ENCODE measurements around the gene FAM174C.
A peak's percentile ranks its signal among the peaks of the same experiment; 100 is the strongest.

The FAM174C gene

DNA sequence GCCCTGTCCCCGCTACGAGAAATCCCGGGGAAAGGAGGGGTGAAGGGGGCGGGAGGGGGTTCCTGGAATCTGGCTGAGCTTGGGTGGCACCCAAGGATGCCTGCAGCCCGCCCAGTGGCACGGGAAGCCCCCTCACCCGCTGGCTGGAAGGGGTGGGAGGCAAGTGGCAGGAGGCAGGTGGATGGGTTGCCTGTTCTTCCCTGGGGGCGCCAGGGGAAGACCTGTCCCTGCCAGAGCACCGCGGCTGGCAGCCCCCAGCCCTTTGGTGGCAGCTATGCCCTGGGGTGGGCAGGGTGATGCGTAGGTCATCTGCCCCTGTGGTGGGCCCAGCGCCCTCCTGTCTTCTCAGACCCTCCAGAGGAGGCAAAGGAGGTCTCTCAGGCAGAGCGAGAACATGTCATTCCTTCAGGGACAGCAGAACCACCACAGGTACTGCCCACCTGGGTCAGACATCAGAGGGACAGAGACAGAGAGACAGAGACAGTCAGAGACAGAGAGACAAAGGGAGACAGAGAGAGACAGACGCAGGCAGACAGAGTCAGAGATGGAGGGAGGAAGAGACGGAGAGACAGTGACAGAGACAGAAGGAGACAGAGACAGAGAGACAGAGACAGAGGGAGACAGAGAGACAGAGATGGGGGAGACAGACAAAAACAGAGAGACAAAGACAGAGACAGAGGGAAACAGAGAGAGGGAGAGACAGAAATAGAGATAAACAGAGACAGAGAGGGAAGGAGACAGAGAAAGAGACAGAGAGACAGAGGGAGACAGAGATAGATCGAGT, 47.1 kb downstream of the FAM174C start:
- Histone ChIP-seq H3K27me3 (replicated peaks in 2 of 5; ENCODE audit: control insufficient read depth in 4 of 5, insufficient read depth in 5 of 5, low read length in 4 of 5) (peaks cover 5 to 47% (median 23%) of the 10 kb centered on the region in 5 experiments), H3K4me3 (ENCODE audit: control insufficient read depth in 1 of 7, extremely low read depth in 1 of 7, insufficient read depth in 4 of 7, low read depth in 2 of 7, low read length in 6 of 7) (no peak overlapping the region), H3K4me1 (ENCODE audit: control extremely low read depth in 1 of 4, control insufficient read depth in 4 of 4, insufficient read depth in 4 of 4, low read length in 3 of 4) (peaks cover 0 to 12% (median 10%) of the 10 kb centered on the region in 4 experiments), H3K9me3 (ENCODE audit: control extremely low read depth in 1 of 5, control insufficient read depth in 4 of 5, insufficient read depth in 2 of 5, low read depth in 1 of 5, low read length in 4 of 5) (no peaks in the 10 kb centered on the region), H3K27ac (ENCODE audit: insufficient read depth in 1 of 2, low read depth in 1 of 2, low read length in 2 of 2, poor library complexity in 1 of 2, severe bottlenecking in 2 of 2) (no peak overlapping the region), H3K36me3 (ENCODE audit: control insufficient read depth in 4 of 4, insufficient read depth in 4 of 4, low read length in 3 of 4) (no peaks in the 10 kb centered on the region)
- WGBS (ENCODE audit: insufficient coverage) = 97% methylated on average over 13 of the region's 16 CpGs
- CTCF ChIA-PET = no interaction called here
- POLR2A ChIA-PET = no interaction called here
- no peak for DNase-seq

- WGBS (ENCODE audit: insufficient coverage) = 86% methylated on average over 10 of the region's 12 CpGs
- H3K27me3 ChIP-seq (replicated peaks in 2 of 5; ENCODE audit: control insufficient read depth in 4 of 5, insufficient read depth in 5 of 5, low read length in 4 of 5) = peaks cover 0 to 29% (median 16%) of the 10 kb centered on the region in 5 experiments
- H3K36me3 ChIP-seq (ENCODE audit: control insufficient read depth in 4 of 4, insufficient read depth in 4 of 4, low read length in 3 of 4) = no peaks in the 10 kb centered on the region
- H3K4me3 ChIP-seq (ENCODE audit: control insufficient read depth in 1 of 7, extremely low read depth in 1 of 7, insufficient read depth in 4 of 7, low read depth in 2 of 7, low read length in 6 of 7) = peak overlapping the region in 3 of 7 experiments; percentile 48 to 74 (median 62)
- POLR2A ChIA-PET = interaction anchor here (0.6 kb wide), 1 partner anchor 9 kb away, joined by 3 read pairs; no protein-coding TSS in a partner anchor
- H3K27ac ChIP-seq (ENCODE audit: insufficient read depth in 1 of 2, low read depth in 1 of 2, low read length in 2 of 2, poor library complexity in 1 of 2, severe bottlenecking in 2 of 2) = no peak overlapping the region
- DNase-seq = no peak
- H3K9me3 ChIP-seq (ENCODE audit: control extremely low read depth in 1 of 5, control insufficient read depth in 4 of 5, insufficient read depth in 2 of 5, low read depth in 1 of 5, low read length in 4 of 5) = no peaks in the 10 kb centered on the region
- H3K4me1 ChIP-seq (ENCODE audit: control extremely low read depth in 1 of 4, control insufficient read depth in 4 of 4, insufficient read depth in 4 of 4, low read length in 3 of 4) = peaks cover 0 to 12% (median 10%) of the 10 kb centered on the region in 4 experiments
- CTCF ChIA-PET = interaction anchor here (1.2 kb wide), 1 partner anchor 9 kb away, joined by 5 read pairs; no protein-coding TSS in a partner anchor
Measured at GRCh38 chr19:1324249-1324805, 49.0 kb downstream of the FAM174C start.

- POLR2A ChIA-PET = interaction anchor here (0.6 kb wide), 1 partner anchor 9 kb away, joined by 3 read pairs; no protein-coding TSS in a partner anchor
- Histone ChIP-seq H3K27me3 (replicated peaks in 2 of 5; ENCODE audit: control insufficient read depth in 4 of 5, insufficient read depth in 5 of 5, low read length in 4 of 5) (peaks cover 0 to 29% (median 16%) of the 10 kb centered on the region in 5 experiments), H3K36me3 (ENCODE audit: control insufficient read depth in 4 of 4, insufficient read depth in 4 of 4, low read length in 3 of 4) (no peaks in the 10 kb centered on the region), H3K27ac (ENCODE audit: insufficient read depth in 1 of 2, low read depth in 1 of 2, low read length in 2 of 2, poor library complexity in 1 of 2, severe bottlenecking in 2 of 2) (no peak overlapping the region), H3K4me3 (ENCODE audit: control insufficient read depth in 1 of 7, extremely low read depth in 1 of 7, insufficient read depth in 4 of 7, low read depth in 2 of 7, low read length in 6 of 7) (peak overlapping the region in 5 of 7 experiments; percentile 26 to 74 (median 48)), H3K9me3 (ENCODE audit: control extremely low read depth in 1 of 5, control insufficient read depth in 4 of 5, insufficient read depth in 2 of 5, low read depth in 1 of 5, low read length in 4 of 5) (no peaks in the 10 kb centered on the region), H3K4me1 (ENCODE audit: control extremely low read depth in 1 of 4, control insufficient read depth in 4 of 4, insufficient read depth in 4 of 4, low read length in 3 of 4) (peaks cover 0 to 12% (median 10%) of the 10 kb centered on the region in 4 experiments)
- CTCF ChIA-PET = interaction anchor here (1.2 kb wide), 1 partner anchor 9 kb away, joined by 5 read pairs; no protein-coding TSS in a partner anchor
- peak; percentile 57 to 77 (median 71) for DNase-seq
- 1% methylated on average over 61 of the region's 66 CpGs for WGBS (ENCODE audit: insufficient coverage)
Measured at GRCh38 chr19:1324806-1325567, 49.7 kb downstream of the FAM174C start.

DNA sequence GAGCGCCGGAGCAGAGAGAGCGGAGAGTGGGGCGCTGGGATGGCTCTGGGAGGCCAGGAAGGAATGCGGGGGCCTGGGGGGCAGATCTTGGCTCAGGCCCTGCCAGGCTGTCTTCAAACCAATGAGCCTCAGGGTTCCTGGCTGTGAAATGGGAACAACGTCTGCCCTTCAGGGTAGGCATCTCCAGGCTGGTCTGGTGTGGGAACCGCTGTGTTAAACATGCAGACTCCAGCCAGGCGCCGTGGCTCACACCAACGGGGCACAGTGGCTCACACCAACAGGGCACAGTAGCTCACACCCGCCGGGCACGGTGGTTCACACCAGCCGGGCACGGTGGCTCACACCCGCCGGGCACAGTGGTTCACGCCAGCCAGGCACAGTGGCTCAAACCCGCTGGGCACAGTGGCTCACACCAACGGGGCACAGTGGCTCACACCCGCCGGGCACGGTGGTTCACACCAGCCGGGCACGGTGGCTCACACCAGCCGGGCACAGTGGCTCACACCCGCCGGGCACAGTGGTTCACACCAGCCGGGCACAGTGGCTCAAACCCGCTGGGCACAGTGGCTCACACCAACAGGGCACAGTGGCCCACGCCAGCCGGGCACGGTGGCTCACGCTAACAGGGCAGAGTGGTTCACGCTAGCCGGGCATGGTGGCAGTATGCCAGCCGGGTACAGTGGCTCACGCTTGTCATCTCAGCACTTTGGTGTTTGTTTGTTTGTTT, 50.4 kb downstream of the FAM174C start:
- no peak overlapping the region for H3K27ac ChIP-seq (ENCODE audit: insufficient read depth in 1 of 2, low read depth in 1 of 2, low read length in 2 of 2, poor library complexity in 1 of 2, severe bottlenecking in 2 of 2)

GRCh38 chr19:1327125-1327524, 51.8 kb downstream of the FAM174C start:
- Histone ChIP-seq H3K4me1 (ENCODE audit: control extremely low read depth in 1 of 4, control insufficient read depth in 4 of 4, insufficient read depth in 4 of 4, low read length in 3 of 4) (peaks cover 0 to 12% (median 10%) of the 10 kb centered on the region in 4 experiments), H3K9me3 (ENCODE audit: control extremely low read depth in 1 of 5, control insufficient read depth in 4 of 5, insufficient read depth in 2 of 5, low read depth in 1 of 5, low read length in 4 of 5) (no peaks in the 10 kb centered on the region), H3K27ac (ENCODE audit: insufficient read depth in 1 of 2, low read depth in 1 of 2, low read length in 2 of 2, poor library complexity in 1 of 2, severe bottlenecking in 2 of 2) (no peak overlapping the region), H3K36me3 (ENCODE audit: control insufficient read depth in 4 of 4, insufficient read depth in 4 of 4, low read length in 3 of 4) (no peaks in the 10 kb centered on the region), H3K27me3 (replicated peaks in 2 of 5; ENCODE audit: control insufficient read depth in 4 of 5, insufficient read depth in 5 of 5, low read length in 4 of 5) (peaks cover 0 to 37% (median 16%) of the 10 kb centered on the region in 5 experiments), H3K4me3 (ENCODE audit: control insufficient read depth in 1 of 7, extremely low read depth in 1 of 7, insufficient read depth in 4 of 7, low read depth in 2 of 7, low read length in 6 of 7) (no peak overlapping the region)
- DNase-seq = no peak
- CTCF ChIA-PET = interaction anchor here (0.9 to 2.2 kb wide), 4 partner anchors 10 to 45 kb away, joined by 3 to 10 read pairs (median 4); no protein-coding TSS in a partner anchor
- 91% methylated on average over 12 of the region's 14 CpGs for WGBS (ENCODE audit: insufficient coverage)
- POLR2A ChIA-PET = no interaction called here

More for the DNA sequence above, 50.4 kb downstream of the FAM174C start:
- Histone ChIP-seq H3K36me3 (ENCODE audit: control insufficient read depth in 4 of 4, insufficient read depth in 4 of 4, low read length in 3 of 4) (no peaks in the 10 kb centered on the region), H3K4me3 (ENCODE audit: control insufficient read depth in 1 of 7, extremely low read depth in 1 of 7, insufficient read depth in 4 of 7, low read depth in 2 of 7, low read length in 6 of 7) (peak overlapping the region in 3 of 7 experiments; percentile 26 to 74 (median 62)), H3K27me3 (replicated peaks in 2 of 5; ENCODE audit: control insufficient read depth in 4 of 5, insufficient read depth in 5 of 5, low read length in 4 of 5) (peaks cover 0 to 33% (median 16%) of the 10 kb centered on the region in 5 experiments), H3K9me3 (ENCODE audit: control extremely low read depth in 1 of 5, control insufficient read depth in 4 of 5, insufficient read depth in 2 of 5, low read depth in 1 of 5, low read length in 4 of 5) (no peaks in the 10 kb centered on the region), H3K4me1 (ENCODE audit: control extremely low read depth in 1 of 4, control insufficient read depth in 4 of 4, insufficient read depth in 4 of 4, low read length in 3 of 4) (peaks cover 0 to 12% (median 10%) of the 10 kb centered on the region in 4 experiments)
- 84% methylated on average over 37 of the region's 38 CpGs for WGBS (ENCODE audit: insufficient coverage)
- ChIA-PET CTCF (interaction anchor here (1.7 to 2.2 kb wide), 2 partner anchors 8 to 47 kb away, joined by 5 to 10 read pairs; no protein-coding TSS in a partner anchor), POLR2A (no interaction called here)
- DNase-seq = no peak
